Effector memory CD8-positive, alpha-beta T cell (primary cell): ENCODE results near the gene SLC6A20.

ENCODE experiments used
- ATAC-seq: fragments of 150-1000 bp; cut with Tn5 transposase; replicated peaks from 2 replicates; pipeline ENCODE4 v1.10.0; 2021; ENCODE audit warnings: mild to moderate bottlenecking, moderate library complexity
- DNase-seq, 3 experiments: peaks; one replicate each; pipeline ENCODE4 v3.0.0; 2021
- H3K27ac Mint-ChIP-seq, 2 donors: one replicate each; pipeline ENCODE4 v1.8.0; 2022; ENCODE audit warnings: mild to moderate bottlenecking in 2 of 2, mixed read lengths in 2 of 2, moderate library complexity in 2 of 2
- H3K27me3 Mint-ChIP-seq, 2 donors: one replicate each; pipeline ENCODE4 v1.8.0; 2022; ENCODE audit warnings: mixed read lengths in 2 of 2
- H3K36me3 Mint-ChIP-seq: one replicate; pipeline ENCODE4 v1.8.0; 2022; ENCODE audit warnings: mild to moderate bottlenecking, moderate library complexity, mixed read lengths; ENCODE audit not compliant: insufficient read depth
- H3K4me1 Mint-ChIP-seq, 2 donors: one replicate each; pipeline ENCODE4 v1.8.0; 2022; ENCODE audit warnings: low read depth in 2 of 2, mixed read lengths in 2 of 2
- H3K4me3 Mint-ChIP-seq, 2 donors: one replicate each; pipeline ENCODE4 v1.8.0; 2022; ENCODE audit warnings: mild to moderate bottlenecking in 2 of 2, mixed read lengths in 2 of 2, moderate library complexity in 2 of 2
- H3K9me3 Mint-ChIP-seq, 2 donors: one replicate each; pipeline ENCODE4 v1.8.0; 2022; ENCODE audit warnings: mixed read lengths in 2 of 2

Gene SLC6A20

DNA sequence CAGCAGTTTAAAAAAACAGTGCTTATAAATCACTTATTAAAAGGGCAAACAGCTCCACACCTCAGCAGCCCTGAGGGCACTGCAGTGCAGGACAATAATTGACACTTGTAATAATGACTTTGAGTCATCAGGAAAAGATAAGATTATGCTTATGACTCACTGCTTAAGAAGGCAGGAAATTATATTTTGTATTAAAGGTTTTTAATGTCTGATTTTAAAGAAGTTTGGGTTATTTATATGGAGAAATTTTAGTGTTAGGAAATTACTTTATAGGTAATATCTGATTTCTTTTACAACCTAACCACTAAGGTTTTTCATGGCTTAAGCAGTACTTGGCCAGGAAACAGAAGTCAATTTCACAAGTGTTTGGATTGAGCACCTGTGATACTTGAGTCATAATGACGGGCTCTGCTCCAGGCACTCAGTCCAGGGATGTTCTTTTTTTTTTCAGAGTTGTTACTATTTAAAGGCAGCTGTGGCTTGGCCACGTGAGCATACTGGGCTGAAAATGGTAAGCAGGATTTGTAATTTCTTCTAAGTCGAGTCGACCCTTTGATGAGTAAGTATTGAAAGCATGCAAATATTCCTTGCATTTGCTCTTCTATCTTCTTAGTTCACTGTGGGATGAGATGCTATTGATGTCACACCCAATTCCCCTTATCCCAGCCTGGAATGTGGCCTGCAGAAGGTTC is 21.6 kb upstream of the SLC6A20 start:
- DNase-seq, result no peak
- no peak overlapping the region for H3K4me3 Mint-ChIP-seq
- H3K4me1 Mint-ChIP-seq, result peaks cover 0 to 2% of the 10 kb centered on the region in 2 donors
- no peaks in the 10 kb centered on the region for H3K27me3 Mint-ChIP-seq
- H3K36me3 Mint-ChIP-seq, result peaks cover 2% of the 10 kb centered on the region
- no peak overlapping the region for H3K27ac Mint-ChIP-seq
- no peaks in the 10 kb centered on the region for H3K9me3 Mint-ChIP-seq
- ATAC-seq, result no peak

DNA sequence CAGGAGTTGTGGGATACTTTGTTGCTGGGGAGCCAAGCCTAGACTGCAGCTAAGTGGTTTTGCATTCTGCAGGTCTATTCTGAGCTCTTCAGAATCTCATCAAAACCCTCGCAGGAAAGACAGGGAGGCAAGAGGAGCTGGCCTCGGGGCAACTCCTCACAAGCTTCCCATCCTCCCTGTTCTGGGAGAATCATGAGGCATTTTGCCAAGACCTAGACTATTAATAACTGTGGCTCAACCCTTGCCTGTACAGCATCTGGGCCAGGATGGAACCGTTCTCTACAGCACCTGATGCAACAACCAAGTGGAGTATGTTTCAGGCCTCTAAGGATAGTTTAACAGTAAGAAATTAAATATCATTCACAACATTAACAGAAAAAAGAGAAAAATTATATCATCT is 20.2 kb upstream of the SLC6A20 start:
- Mint-ChIP-seq H3K4me3 (no peak overlapping the region), H3K4me1 (peaks cover 0 to 2% of the 10 kb centered on the region in 2 donors), H3K27ac (no peak overlapping the region), H3K36me3 (peaks cover 5% of the 10 kb centered on the region), H3K9me3 (no peaks in the 10 kb centered on the region), H3K27me3 (no peaks in the 10 kb centered on the region)
- DNase-seq, result no peak
- no peak for ATAC-seq

DNA sequence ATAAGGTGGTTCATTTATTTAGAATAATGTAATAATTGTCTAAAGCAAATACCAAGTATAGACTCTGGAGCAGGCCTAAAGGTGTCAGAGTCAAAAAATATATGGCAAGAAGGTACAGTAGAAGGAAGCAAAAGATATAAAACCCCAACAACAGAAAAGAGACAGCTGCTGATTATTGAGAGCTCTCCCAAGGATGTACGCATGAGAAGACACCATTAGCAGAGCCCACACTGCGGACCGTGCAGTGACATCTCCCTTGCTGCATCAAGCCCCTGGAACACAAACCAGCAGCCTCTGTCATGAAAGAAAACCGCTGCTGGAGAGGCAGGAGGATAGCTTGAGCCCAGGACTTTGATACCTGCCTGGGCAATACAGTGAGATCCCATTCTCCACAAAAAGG is 18.0 kb upstream of the SLC6A20 start:
- H3K4me3 Mint-ChIP-seq, result no peak overlapping the region
- H3K9me3 Mint-ChIP-seq, result no peaks in the 10 kb centered on the region
- ATAC-seq (no peak), DNase-seq (no peak)
- H3K27me3 Mint-ChIP-seq, result no peaks in the 10 kb centered on the region
- no peak overlapping the region for H3K27ac Mint-ChIP-seq
- peaks cover 0 to 2% of the 10 kb centered on the region in 2 donors for H3K4me1 Mint-ChIP-seq
- H3K36me3 Mint-ChIP-seq, result peaks cover 2% of the 10 kb centered on the region

DNA sequence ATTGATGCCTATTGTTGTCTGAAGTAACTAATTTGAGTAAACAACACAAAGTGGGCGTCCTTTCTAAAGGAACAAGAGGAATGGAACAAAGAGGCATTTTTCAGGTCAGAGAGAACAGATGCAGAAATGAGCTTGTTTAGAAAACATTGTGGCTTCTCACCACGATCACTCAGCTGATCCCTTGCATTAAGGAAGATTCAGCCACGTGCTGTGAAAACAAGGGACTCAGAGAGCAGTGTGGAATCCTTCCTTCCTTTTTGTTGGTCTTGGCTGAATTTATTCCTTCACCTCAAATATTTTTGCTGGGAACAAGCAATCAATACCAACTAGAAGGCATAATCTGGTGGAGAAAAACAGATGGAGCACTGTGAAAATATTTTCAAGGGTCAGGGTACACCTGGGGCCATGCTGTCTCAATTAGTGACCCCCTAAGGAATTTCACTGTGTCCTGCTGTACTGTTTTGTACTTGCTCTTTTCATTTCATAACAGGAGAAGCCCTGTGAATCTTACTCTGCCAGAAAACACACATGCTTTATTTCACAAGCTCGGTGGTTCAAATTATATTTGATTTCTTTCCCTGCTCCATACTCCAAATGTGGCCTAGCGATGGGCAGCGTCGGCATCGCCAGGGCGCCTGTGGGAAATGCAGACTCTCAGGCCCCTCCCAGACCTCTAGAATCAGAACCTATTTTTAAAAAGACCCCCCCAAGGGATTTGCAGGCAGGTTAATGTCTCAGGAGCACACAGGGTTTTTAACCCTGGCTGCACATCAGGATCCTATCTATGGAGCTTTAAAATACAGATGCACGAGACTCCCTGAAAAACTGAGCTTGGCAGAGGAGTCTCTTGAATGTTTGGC is 11.6 kb upstream of the SLC6A20 start:
- H3K27ac Mint-ChIP-seq, result no peak overlapping the region
- H3K4me1 Mint-ChIP-seq, result peaks cover 0 to 6% of the 10 kb centered on the region in 2 donors
- peaks cover 2% of the 10 kb centered on the region for H3K36me3 Mint-ChIP-seq
- H3K4me3 Mint-ChIP-seq, result no peak overlapping the region
- no peaks in the 10 kb centered on the region for H3K9me3 Mint-ChIP-seq
- no peaks in the 10 kb centered on the region for H3K27me3 Mint-ChIP-seq
- DNase-seq, result no peak
- ATAC-seq, result no peak

DNA sequence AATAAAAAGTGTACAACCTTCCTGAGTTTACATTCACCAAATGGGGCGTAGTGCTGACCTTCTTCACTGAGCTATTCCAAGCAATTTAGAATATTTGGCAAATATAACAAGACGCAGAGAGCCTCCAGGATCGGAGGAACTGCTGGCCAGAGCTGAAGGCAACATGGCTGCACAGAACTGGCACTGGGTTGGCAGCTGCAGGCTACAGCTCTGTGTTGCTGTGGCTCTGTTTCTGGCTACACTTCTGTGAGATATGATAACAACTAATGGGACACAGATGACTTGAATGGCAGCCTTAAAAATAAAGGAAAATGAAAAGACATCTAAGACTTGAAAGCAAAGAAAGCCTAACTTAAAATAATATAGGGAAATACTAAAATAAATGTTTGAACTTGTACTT is 10.8 kb upstream of the SLC6A20 start:
- H3K27ac Mint-ChIP-seq, result no peak overlapping the region
- ATAC-seq (no peak), DNase-seq (no peak)
- H3K36me3 Mint-ChIP-seq, result peaks cover 2% of the 10 kb centered on the region
- H3K9me3 Mint-ChIP-seq, result no peaks in the 10 kb centered on the region
- no peak overlapping the region for H3K4me3 Mint-ChIP-seq
- no peaks in the 10 kb centered on the region for H3K27me3 Mint-ChIP-seq
- H3K4me1 Mint-ChIP-seq, result peaks cover 0 to 6% of the 10 kb centered on the region in 2 donors

DNA sequence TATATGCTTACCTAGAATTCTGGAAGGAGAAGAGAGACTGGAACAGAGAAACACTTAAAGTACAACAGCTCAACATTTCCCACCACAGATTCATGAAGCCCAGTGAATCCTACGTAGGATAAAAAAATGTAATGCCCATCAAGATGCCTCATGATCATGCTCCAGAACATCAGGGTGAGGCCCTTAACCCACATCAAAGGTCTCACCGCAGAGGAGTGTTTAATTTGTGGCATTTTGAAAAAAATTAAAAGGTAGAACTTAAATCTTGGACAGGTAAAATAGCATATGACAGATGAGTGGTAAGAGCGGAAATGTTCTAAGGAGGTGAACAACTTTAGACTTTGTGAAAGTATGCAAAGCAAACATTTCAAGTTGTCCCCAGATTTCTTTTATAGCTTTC is 9.7 kb upstream of the SLC6A20 start:
- peaks cover 0 to 6% of the 10 kb centered on the region in 2 donors for H3K4me1 Mint-ChIP-seq
- H3K27ac Mint-ChIP-seq, result no peak overlapping the region
- H3K36me3 Mint-ChIP-seq, result no peaks in the 10 kb centered on the region
- DNase-seq (no peak), ATAC-seq (no peak)
- no peaks in the 10 kb centered on the region for H3K27me3 Mint-ChIP-seq
- H3K4me3 Mint-ChIP-seq, result no peak overlapping the region
- no peaks in the 10 kb centered on the region for H3K9me3 Mint-ChIP-seq

DNA sequence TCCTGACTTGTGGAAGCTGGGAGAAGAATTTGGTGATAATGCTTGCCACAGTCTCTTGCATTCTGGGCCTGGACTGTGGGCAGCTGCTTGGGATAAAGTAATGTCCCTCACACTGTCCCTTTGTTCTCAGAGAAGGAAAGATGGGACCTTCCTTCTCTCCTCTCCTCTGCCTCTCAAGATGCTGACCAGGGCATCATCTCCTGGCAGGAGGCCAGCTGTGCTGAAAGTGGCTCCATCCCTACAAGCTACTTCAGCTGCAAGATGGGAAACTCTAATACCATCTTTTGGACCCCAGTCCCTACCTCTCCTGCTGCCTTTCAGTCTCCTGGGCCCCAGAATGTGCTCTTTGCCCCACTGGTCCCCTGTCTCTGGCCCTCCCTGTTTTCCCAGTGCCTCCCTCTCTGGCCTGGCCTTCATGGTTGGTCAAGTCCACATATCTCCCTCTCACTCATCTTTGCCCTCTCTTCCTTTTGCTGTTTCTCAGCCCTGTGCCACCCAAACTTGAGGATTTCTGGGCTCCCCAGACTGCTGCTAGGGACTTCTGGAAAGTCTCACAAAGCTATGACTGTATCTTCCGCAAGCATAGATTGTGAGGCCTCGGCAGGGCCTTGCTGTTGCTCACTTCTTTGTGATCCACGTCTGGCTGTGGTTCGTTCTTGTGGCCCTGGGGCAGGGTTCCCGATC is 7.1 kb upstream of the SLC6A20 start:
- no peak for DNase-seq
- H3K4me1 Mint-ChIP-seq, result peaks cover 0 to 6% of the 10 kb centered on the region in 2 donors
- no peak overlapping the region for H3K4me3 Mint-ChIP-seq
- no peak overlapping the region for H3K27ac Mint-ChIP-seq
- no peak for ATAC-seq
- H3K36me3 Mint-ChIP-seq, result no peaks in the 10 kb centered on the region
- no peaks in the 10 kb centered on the region for H3K9me3 Mint-ChIP-seq
- peaks cover 12 to 20% of the 10 kb centered on the region in 2 donors for H3K27me3 Mint-ChIP-seq

DNA sequence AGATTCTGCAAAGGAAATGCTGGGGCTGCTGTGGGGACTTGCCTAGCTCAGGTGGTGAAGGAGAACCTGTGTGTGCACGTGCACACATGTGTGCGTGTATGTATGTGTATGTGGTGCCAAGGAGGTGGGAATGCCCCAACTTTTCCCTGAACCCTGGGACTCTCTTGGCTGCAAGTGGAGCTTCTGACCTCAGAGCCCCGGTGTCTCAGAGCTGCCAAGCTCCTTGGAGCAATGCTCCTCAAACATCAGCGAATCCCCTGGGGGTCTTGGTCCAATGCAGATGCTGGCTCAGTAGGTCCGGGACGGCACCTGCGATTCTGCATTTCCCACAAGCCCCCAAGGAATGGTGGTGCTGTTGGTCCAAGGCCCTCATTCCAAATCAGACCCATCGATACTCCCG is 5.8 kb upstream of the SLC6A20 start:
- Mint-ChIP-seq H3K27me3 (peaks cover 23 to 33% of the 10 kb centered on the region in 2 donors), H3K4me1 (peaks cover 0 to 6% of the 10 kb centered on the region in 2 donors), H3K27ac (no peak overlapping the region), H3K4me3 (no peak overlapping the region), H3K36me3 (no peaks in the 10 kb centered on the region), H3K9me3 (no peaks in the 10 kb centered on the region)
- DNase-seq (no peak), ATAC-seq (no peak)

DNA sequence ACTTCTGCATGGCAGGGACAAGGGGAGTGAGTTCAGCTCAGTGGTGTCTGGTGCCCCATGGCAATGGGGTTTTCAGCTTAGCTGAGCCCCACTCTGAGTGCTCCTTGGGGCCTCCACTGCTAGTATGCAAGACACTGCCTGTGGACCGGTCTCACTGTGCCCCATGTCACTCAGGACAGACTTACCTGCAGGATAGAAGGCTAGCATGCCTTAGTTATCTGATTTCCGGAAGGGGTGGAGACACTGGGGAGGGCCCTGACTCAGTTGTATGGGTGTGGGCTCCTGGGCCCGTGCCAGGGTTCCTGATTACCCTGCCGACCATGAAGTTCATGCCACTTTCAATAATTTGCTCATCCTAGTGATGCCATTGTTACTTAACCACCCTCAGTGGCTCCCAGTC is 4.3 kb upstream of the SLC6A20 start:
- no peak overlapping the region for H3K4me3 Mint-ChIP-seq
- H3K36me3 Mint-ChIP-seq, result no peaks in the 10 kb centered on the region
- ATAC-seq, result no peak

DNA sequence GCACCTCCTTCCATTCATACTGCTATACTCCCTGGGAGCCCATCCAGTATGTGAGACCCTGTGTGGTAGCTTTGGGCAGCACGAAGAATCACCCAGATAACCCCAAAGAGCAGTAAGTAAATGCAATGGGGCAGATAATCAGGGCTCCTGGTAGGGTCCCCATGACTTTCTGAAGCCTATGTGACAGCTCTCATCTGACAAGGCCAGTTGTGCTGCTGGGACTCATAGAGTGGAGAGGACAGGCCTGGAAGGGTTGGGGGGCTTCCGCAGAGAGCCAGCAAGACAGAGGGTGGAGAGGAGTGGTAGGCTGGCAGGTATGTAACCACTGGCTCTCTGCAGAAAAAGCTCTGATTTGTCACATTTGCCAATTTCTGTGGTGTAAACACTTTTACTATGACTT is 3.2 kb upstream of the SLC6A20 start:
- H3K9me3 Mint-ChIP-seq, result no peaks in the 10 kb centered on the region
- H3K36me3 Mint-ChIP-seq, result no peaks in the 10 kb centered on the region
- no peak for DNase-seq
- peaks cover 43 to 59% of the 10 kb centered on the region in 2 donors for H3K27me3 Mint-ChIP-seq
- H3K27ac Mint-ChIP-seq, result no peak overlapping the region
- peaks cover 5 to 9% of the 10 kb centered on the region in 2 donors for H3K4me1 Mint-ChIP-seq
- ATAC-seq, result no peak
- no peak overlapping the region for H3K4me3 Mint-ChIP-seq

More for the DNA sequence above, 4.3 kb upstream of the SLC6A20 start:
- Mint-ChIP-seq H3K9me3 (no peaks in the 10 kb centered on the region), H3K27ac (no peak overlapping the region), H3K4me1 (peaks cover 2 to 5% of the 10 kb centered on the region in 2 donors), H3K27me3 (peaks cover 33 to 48% of the 10 kb centered on the region in 2 donors)
- no peak for DNase-seq

DNA sequence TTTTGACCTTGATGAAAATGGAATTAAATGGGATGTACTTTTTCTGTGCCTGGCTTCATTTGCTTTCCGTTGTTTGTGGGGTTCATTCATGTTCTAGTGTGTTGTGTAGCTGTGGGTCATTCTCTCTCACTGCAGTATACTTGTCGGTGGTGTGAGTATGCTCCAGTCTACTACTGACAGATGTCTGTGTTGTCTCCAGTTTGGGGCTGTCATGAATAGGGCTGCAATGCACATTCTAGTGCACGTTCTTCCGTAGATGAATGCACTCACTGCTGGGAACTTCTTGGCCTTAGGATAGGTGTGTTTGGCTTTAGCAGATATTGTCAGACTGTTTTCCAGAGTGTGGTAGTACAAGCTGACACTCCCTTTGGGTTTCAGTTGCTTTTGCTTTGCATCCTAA is 1.7 kb upstream of the SLC6A20 start:
- ATAC-seq, result no peak
- Mint-ChIP-seq H3K27ac (no peak overlapping the region), H3K36me3 (no peaks in the 10 kb centered on the region), H3K27me3 (peaks cover 54 to 72% of the 10 kb centered on the region in 2 donors), H3K9me3 (no peaks in the 10 kb centered on the region), H3K4me3 (no peak overlapping the region), H3K4me1 (peaks cover 5 to 9% of the 10 kb centered on the region in 2 donors)
- no peak for DNase-seq

DNA sequence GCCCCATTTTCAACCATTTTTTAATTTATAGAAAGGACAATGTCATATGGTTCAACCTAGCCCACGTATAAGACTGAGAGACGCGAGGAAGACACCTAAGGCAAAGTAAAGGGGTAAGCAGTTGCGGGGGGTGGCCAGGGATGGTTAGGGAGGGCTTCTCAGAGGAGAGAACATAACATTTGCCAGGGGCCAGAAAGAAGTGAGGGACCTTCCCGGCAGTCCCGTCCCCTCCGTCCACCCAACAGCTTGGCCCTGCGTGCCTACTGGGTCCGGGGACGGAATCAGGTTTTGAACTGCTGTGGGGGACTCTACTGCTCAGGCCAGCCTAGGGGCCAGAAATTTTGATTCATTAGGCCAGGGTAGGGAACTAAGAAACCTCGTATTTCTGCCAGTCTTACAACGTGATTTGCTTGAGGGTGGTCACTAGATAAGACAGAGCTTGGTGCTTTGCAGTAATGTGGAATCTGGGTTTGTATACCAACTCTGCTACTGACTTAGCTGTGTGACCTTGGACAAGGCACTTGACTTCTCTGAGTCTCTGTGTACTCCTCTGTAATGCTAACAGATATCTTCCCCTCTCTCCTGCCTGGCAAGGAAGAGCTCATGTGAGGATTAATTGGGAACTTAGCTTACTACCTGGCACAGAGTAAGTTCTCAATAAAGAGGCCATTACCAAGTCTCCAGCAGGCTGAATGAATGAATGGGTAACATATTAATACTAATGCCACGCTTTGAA is 734 bp upstream of the SLC6A20 start:
- no peaks in the 10 kb centered on the region for H3K9me3 Mint-ChIP-seq
- H3K4me1 Mint-ChIP-seq, result peaks cover 5 to 9% of the 10 kb centered on the region in 2 donors
- H3K4me3 Mint-ChIP-seq, result peak overlapping the region; percentile 78
- H3K36me3 Mint-ChIP-seq, result no peaks in the 10 kb centered on the region
- no peak overlapping the region for H3K27ac Mint-ChIP-seq
- no peak for DNase-seq
- peaks cover 54 to 72% of the 10 kb centered on the region in 2 donors for H3K27me3 Mint-ChIP-seq
- ATAC-seq, result no peak

DNA sequence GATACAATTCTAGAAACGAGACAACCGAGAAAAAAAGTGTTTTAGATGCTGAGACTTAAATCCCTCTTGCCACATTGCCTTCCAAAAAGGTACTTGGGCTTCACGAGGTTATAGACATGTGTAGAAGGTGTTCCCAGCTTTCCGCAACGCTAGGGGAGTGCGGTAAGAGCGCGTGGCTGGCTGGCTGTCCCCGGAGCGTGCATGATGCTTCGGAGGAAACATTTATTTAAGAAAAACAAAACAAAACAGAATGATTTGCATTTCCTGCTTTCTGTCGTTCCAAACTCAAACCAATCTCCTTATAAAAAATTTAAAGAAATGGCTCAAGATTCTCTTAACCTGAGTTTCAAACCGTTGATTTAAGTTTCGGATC is 841 bp downstream of the SLC6A20 start:
- Mint-ChIP-seq H3K27ac (peak overlapping the region; percentile 57 to 82), H3K27me3 (peaks cover 66 to 72% of the 10 kb centered on the region in 2 donors), H3K9me3 (no peaks in the 10 kb centered on the region), H3K4me1 (peaks cover 5 to 9% of the 10 kb centered on the region in 2 donors), H3K4me3 (peak overlapping the region; percentile 78), H3K36me3 (no peaks in the 10 kb centered on the region)
- ATAC-seq (peak; percentile 16), DNase-seq (no peak)
